Stimulated activated memory B cell treated with anti-CD40 and anti-IgM and Interleukin-4, amounts not matched to agents 10 μg/mL and 1 μg/mL and 100 μg/mL, for 72 hours (primary cell): ENCODE results near the gene SPPL2B.

Source experiments
- ATAC-seq: fragments of 150-1000 bp; cut with Tn5 transposase; 2 replicates; pipeline ENCODE4 v1.10.0; 2021
- H3K27ac Mint-ChIP-seq: one replicate; pipeline ENCODE4 v1.8.0; 2022; ENCODE audit warnings: mild to moderate bottlenecking, mixed read lengths
- H3K27me3 Mint-ChIP-seq: one replicate; pipeline ENCODE4 v1.8.0; 2022; ENCODE audit warnings: mixed read lengths
- H3K36me3 Mint-ChIP-seq: one replicate; pipeline ENCODE4 v1.8.0; 2022; ENCODE audit warnings: mixed read lengths
- H3K4me1 Mint-ChIP-seq: one replicate; pipeline ENCODE4 v1.8.0; 2022; ENCODE audit warnings: mixed read lengths
- H3K4me3 Mint-ChIP-seq: one replicate; pipeline ENCODE4 v1.8.0; 2022; ENCODE audit warnings: mild to moderate bottlenecking, moderate library complexity, mixed read lengths
- H3K9me3 Mint-ChIP-seq: one replicate; pipeline ENCODE4 v1.8.0; 2022; ENCODE audit warnings: mixed read lengths

Gene SPPL2B

GRCh38 chr19:2311093-2311492 is 17.4 kb upstream of the SPPL2B start:
- Mint-ChIP-seq H3K9me3 (no peaks in the 10 kb centered on the region), H3K27ac (no peak overlapping the region), H3K4me1 (peaks cover 36% of the 10 kb centered on the region), H3K36me3 (no peaks in the 10 kb centered on the region), H3K4me3 (no peak overlapping the region), H3K27me3 (peaks cover 41% of the 10 kb centered on the region)
- no peak for ATAC-seq

GRCh38 chr19:2312820-2313501 is 15.5 kb upstream of the SPPL2B start:
- no peak for ATAC-seq
- no peaks in the 10 kb centered on the region for H3K9me3 Mint-ChIP-seq
- peak overlapping the region; percentile 48 for H3K27ac Mint-ChIP-seq
- no peak overlapping the region for H3K4me3 Mint-ChIP-seq
- no peaks in the 10 kb centered on the region for H3K36me3 Mint-ChIP-seq
- peaks cover 29% of the 10 kb centered on the region for H3K27me3 Mint-ChIP-seq
- peaks cover 44% of the 10 kb centered on the region for H3K4me1 Mint-ChIP-seq

- H3K4me3 Mint-ChIP-seq, result peak overlapping the region; percentile 57
- peaks cover 7% of the 10 kb centered on the region for H3K27me3 Mint-ChIP-seq
- no peaks in the 10 kb centered on the region for H3K9me3 Mint-ChIP-seq
- H3K4me1 Mint-ChIP-seq, result peaks cover 54% of the 10 kb centered on the region
- peak overlapping the region; percentile 88 for H3K27ac Mint-ChIP-seq
- ATAC-seq, result no peak
- H3K36me3 Mint-ChIP-seq, result no peaks in the 10 kb centered on the region
Observed at GRCh38 chr19:2315121-2315817, 13.2 kb upstream of the SPPL2B start.

GRCh38 chr19:2315818-2316353 is 12.6 kb upstream of the SPPL2B start:
- peak; percentile 89 for ATAC-seq
- Mint-ChIP-seq H3K27ac (peak overlapping the region; percentile 88), H3K9me3 (no peaks in the 10 kb centered on the region), H3K4me1 (peaks cover 54% of the 10 kb centered on the region), H3K4me3 (peak overlapping the region; percentile 57), H3K27me3 (peaks cover 1% of the 10 kb centered on the region), H3K36me3 (no peaks in the 10 kb centered on the region)

- H3K9me3 Mint-ChIP-seq, result no peaks in the 10 kb centered on the region
- H3K27ac Mint-ChIP-seq, result peak overlapping the region; percentile 88
- H3K36me3 Mint-ChIP-seq, result no peaks in the 10 kb centered on the region
- no peak overlapping the region for H3K4me3 Mint-ChIP-seq
- ATAC-seq, result no peak
- H3K27me3 Mint-ChIP-seq, result no peaks in the 10 kb centered on the region
- H3K4me1 Mint-ChIP-seq, result peaks cover 54% of the 10 kb centered on the region
Observed at GRCh38 chr19:2317300-2317699, 11.2 kb upstream of the SPPL2B start.

- Mint-ChIP-seq H3K9me3 (no peaks in the 10 kb centered on the region), H3K27me3 (no peaks in the 10 kb centered on the region), H3K27ac (peak overlapping the region; percentile 88), H3K36me3 (peaks cover 2% of the 10 kb centered on the region), H3K4me1 (peaks cover 55% of the 10 kb centered on the region), H3K4me3 (no peak overlapping the region)
- ATAC-seq, result no peak
Observed at GRCh38 chr19:2317756-2318155, 10.7 kb upstream of the SPPL2B start.

GRCh38 chr19:2318923-2319322 is 9.6 kb upstream of the SPPL2B start:
- peak overlapping the region; percentile 88 for H3K27ac Mint-ChIP-seq
- peaks cover 10% of the 10 kb centered on the region for H3K36me3 Mint-ChIP-seq
- H3K4me3 Mint-ChIP-seq, result no peak overlapping the region
- peaks cover 59% of the 10 kb centered on the region for H3K4me1 Mint-ChIP-seq
- no peaks in the 10 kb centered on the region for H3K9me3 Mint-ChIP-seq
- H3K27me3 Mint-ChIP-seq, result no peaks in the 10 kb centered on the region
- ATAC-seq, result no peak

GRCh38 chr19:2319551-2319950 is 8.9 kb upstream of the SPPL2B start:
- H3K9me3 Mint-ChIP-seq, result no peaks in the 10 kb centered on the region
- no peaks in the 10 kb centered on the region for H3K27me3 Mint-ChIP-seq
- ATAC-seq, result no peak
- H3K36me3 Mint-ChIP-seq, result peaks cover 16% of the 10 kb centered on the region
- H3K27ac Mint-ChIP-seq, result peak overlapping the region; percentile 88
- peaks cover 65% of the 10 kb centered on the region for H3K4me1 Mint-ChIP-seq
- H3K4me3 Mint-ChIP-seq, result no peak overlapping the region

- Mint-ChIP-seq H3K27ac (no peak overlapping the region), H3K4me3 (no peak overlapping the region), H3K4me1 (peaks cover 70% of the 10 kb centered on the region), H3K27me3 (no peaks in the 10 kb centered on the region), H3K9me3 (no peaks in the 10 kb centered on the region), H3K36me3 (peaks cover 19% of the 10 kb centered on the region)
- ATAC-seq, result no peak
Observed at GRCh38 chr19:2320049-2320448, 8.4 kb upstream of the SPPL2B start.

- no peak for ATAC-seq
- no peak overlapping the region for H3K27ac Mint-ChIP-seq
- peaks cover 25% of the 10 kb centered on the region for H3K36me3 Mint-ChIP-seq
- H3K4me1 Mint-ChIP-seq, result peaks cover 72% of the 10 kb centered on the region
- no peak overlapping the region for H3K4me3 Mint-ChIP-seq
- no peaks in the 10 kb centered on the region for H3K9me3 Mint-ChIP-seq
- no peaks in the 10 kb centered on the region for H3K27me3 Mint-ChIP-seq
Observed at GRCh38 chr19:2320939-2321338, 7.5 kb upstream of the SPPL2B start.

GRCh38 chr19:2321565-2322283 is 6.8 kb upstream of the SPPL2B start:
- Mint-ChIP-seq H3K9me3 (no peaks in the 10 kb centered on the region), H3K4me3 (no peak overlapping the region), H3K36me3 (peaks cover 29% of the 10 kb centered on the region), H3K27me3 (no peaks in the 10 kb centered on the region), H3K4me1 (peaks cover 72% of the 10 kb centered on the region), H3K27ac (no peak overlapping the region)
- ATAC-seq, result no peak

- H3K27ac Mint-ChIP-seq, result peak overlapping the region; percentile 89
- peaks cover 63% of the 10 kb centered on the region for H3K4me1 Mint-ChIP-seq
- no peaks in the 10 kb centered on the region for H3K9me3 Mint-ChIP-seq
- ATAC-seq, result no peak
- peaks cover 29% of the 10 kb centered on the region for H3K36me3 Mint-ChIP-seq
- no peaks in the 10 kb centered on the region for H3K27me3 Mint-ChIP-seq
- peak overlapping the region; percentile 71 for H3K4me3 Mint-ChIP-seq
Observed at GRCh38 chr19:2323707-2324106, 4.8 kb upstream of the SPPL2B start.

GRCh38 chr19:2324220-2324948 is 4.1 kb upstream of the SPPL2B start:
- H3K27me3 Mint-ChIP-seq, result no peaks in the 10 kb centered on the region
- peaks cover 29% of the 10 kb centered on the region for H3K36me3 Mint-ChIP-seq
- peak overlapping the region; percentile 71 for H3K4me3 Mint-ChIP-seq
- H3K27ac Mint-ChIP-seq, result peak overlapping the region; percentile 89
- H3K4me1 Mint-ChIP-seq, result peaks cover 62% of the 10 kb centered on the region
- ATAC-seq, result peak; percentile 45
- H3K9me3 Mint-ChIP-seq, result no peaks in the 10 kb centered on the region

- peaks cover 66% of the 10 kb centered on the region for H3K4me1 Mint-ChIP-seq
- ATAC-seq, result peak; percentile 5
- H3K27me3 Mint-ChIP-seq, result no peaks in the 10 kb centered on the region
- H3K36me3 Mint-ChIP-seq, result peaks cover 29% of the 10 kb centered on the region
- peak overlapping the region; percentile 89 for H3K27ac Mint-ChIP-seq
- no peaks in the 10 kb centered on the region for H3K9me3 Mint-ChIP-seq
- H3K4me3 Mint-ChIP-seq, result peak overlapping the region; percentile 71
Observed at GRCh38 chr19:2325281-2326046, 3.0 kb upstream of the SPPL2B start.
